Activated CD8-positive, alpha-beta T cell treated with anti-CD3 and anti-CD28 coated beads for 36 hours (primary cell): ENCODE data around the gene SLC46A2. TPM values are rescaled to one million over a fixed set of nuclear protein-coding genes. Genes with fewer than 3 reads are reported as not detected.

Source experiments
- ATAC-seq: fragments of 200-7000 bp; cut with Tn5 transposase; one replicate; pipeline ENCODE4 v1.10.0; 2021; ENCODE audit warnings: mild to moderate bottlenecking, moderate library complexity
- CTCF ChIA-PET: fragments of 350-600 bp; sonication (Branson Sonifier 250); formaldehyde crosslinking; loops from one replicate; lab custom pipeline; 2021; ENCODE audit warnings: antibody characterized with exemption; lab: Charles Lee
- POLR2A ChIA-PET: fragments of 350-600 bp; sonication (Branson Sonifier 250); formaldehyde crosslinking; loops from one replicate; lab custom pipeline; 2021; ENCODE audit warnings: antibody characterized with exemption; lab: Charles Lee
- DNase-seq: peaks from one replicate; pipeline ENCODE4 v3.0.0-alpha.2; 2020
- H3K27ac Mint-ChIP-seq: one replicate; pipeline ENCODE4 v1.8.0; 2021; ENCODE audit warnings: mild to moderate bottlenecking, mixed read lengths
- H3K27me3 Mint-ChIP-seq: one replicate; pipeline ENCODE4 v1.8.0; 2021; ENCODE audit warnings: mixed read lengths
- H3K36me3 Mint-ChIP-seq: one replicate; pipeline ENCODE4 v1.8.0; 2021; ENCODE audit warnings: low read depth, mixed read lengths
- H3K4me1 Mint-ChIP-seq: one replicate; pipeline ENCODE4 v1.8.0; 2021; ENCODE audit warnings: low read depth, mixed read lengths
- H3K4me3 Mint-ChIP-seq: one replicate; pipeline ENCODE4 v1.8.0; 2021; ENCODE audit warnings: mild to moderate bottlenecking, moderate library complexity, mixed read lengths
- H3K9me3 Mint-ChIP-seq: one replicate; pipeline ENCODE4 v1.8.0; 2021; ENCODE audit warnings: mixed read lengths
- intact Hi-C: fragments of 100-400 bp; cut with micrococcal nuclease; formaldehyde crosslinking; loops from one replicate; pipeline ENCODE4 v1.10.0; 2022
- total RNA-seq, 2 experiments: library from RNA; stranded (reverse); gene quantifications; one replicate each; pipeline ENCODE4 v1.2.3, GENCODE V29; 2021
- TF ChIP-seq, protein P1 (sequence below): fragments of 200-600 bp; IDR thresholded peaks from one replicate; pipeline ENCODE4 v1.8.0; 2022; ENCODE audit warnings: antibody characterized with exemption, mild to moderate bottlenecking

SLC46A2 gene
- total RNA-seq, 2 experiments from 2014 or later = not detected

DNA sequence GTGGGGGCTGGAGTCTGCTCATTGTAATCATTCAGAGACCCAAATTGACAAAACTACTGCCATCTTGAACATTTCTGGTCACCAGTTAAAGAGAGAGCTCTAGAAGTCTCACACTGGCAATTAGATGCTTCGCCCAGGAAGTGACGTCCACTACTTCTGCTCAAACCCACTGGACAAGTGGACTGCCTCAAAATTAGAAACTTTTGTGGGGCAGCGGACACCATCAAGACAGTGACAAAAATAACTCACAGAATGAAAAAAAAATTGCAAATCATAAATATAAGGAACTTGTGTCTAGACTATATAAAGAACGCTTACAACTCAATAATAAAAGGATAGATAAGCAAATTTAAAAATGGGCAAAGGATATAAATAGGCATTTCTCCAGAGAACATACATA is 9.8 kb upstream of the SLC46A2 start:
- ATAC-seq (no peak), DNase-seq (no peak)
- ChIA-PET POLR2A (no interaction called here), CTCF (interaction anchor here (1.3 kb wide), 1 partner anchor 212 kb away, joined by 3 read pairs; no protein-coding TSS in a partner anchor)
- intact Hi-C loops = loop anchor here (5.0 kb wide), 1 partner anchor 58 kb away; no protein-coding TSS in a partner anchor
- H3K27ac Mint-ChIP-seq = no peak overlapping the region
- H3K4me1 Mint-ChIP-seq = peaks cover 9% of the 10 kb centered on the region
- H3K27me3 Mint-ChIP-seq = peaks cover 35% of the 10 kb centered on the region
- TF ChIP-seq, protein P1, sequence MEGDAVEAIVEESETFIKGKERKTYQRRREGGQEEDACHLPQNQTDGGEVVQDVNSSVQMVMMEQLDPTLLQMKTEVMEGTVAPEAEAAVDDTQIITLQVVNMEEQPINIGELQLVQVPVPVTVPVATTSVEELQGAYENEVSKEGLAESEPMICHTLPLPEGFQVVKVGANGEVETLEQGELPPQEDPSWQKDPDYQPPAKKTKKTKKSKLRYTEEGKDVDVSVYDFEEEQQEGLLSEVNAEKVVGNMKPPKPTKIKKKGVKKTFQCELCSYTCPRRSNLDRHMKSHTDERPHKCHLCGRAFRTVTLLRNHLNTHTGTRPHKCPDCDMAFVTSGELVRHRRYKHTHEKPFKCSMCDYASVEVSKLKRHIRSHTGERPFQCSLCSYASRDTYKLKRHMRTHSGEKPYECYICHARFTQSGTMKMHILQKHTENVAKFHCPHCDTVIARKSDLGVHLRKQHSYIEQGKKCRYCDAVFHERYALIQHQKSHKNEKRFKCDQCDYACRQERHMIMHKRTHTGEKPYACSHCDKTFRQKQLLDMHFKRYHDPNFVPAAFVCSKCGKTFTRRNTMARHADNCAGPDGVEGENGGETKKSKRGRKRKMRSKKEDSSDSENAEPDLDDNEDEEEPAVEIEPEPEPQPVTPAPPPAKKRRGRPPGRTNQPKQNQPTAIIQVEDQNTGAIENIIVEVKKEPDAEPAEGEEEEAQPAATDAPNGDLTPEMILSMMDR = no peak
- no peak overlapping the region for H3K4me3 Mint-ChIP-seq
- no peaks in the 10 kb centered on the region for H3K36me3 Mint-ChIP-seq
- peaks cover 4% of the 10 kb centered on the region for H3K9me3 Mint-ChIP-seq

DNA sequence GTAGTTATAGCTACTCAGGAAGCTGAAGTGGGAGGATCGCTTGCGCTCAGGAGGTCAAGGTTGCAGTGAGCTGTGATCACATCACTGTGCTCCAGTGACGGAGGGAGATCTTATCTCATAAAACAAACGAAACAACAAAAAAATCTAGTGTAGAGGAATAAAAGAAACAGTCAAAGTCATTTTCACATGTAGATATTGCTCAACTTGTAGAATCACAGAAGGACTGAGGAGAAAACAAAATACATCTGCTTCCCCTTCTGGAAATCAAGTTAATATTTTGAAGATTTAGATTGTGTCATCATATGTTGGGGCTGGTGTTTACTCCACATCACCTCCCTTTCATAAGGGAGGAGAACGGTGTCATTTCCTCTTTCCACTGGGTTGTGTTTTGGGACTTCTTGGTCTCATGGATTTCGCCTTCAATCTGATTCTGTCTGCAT is 8.2 kb upstream of the SLC46A2 start:
- H3K9me3 Mint-ChIP-seq = peaks cover 4% of the 10 kb centered on the region

DNA sequence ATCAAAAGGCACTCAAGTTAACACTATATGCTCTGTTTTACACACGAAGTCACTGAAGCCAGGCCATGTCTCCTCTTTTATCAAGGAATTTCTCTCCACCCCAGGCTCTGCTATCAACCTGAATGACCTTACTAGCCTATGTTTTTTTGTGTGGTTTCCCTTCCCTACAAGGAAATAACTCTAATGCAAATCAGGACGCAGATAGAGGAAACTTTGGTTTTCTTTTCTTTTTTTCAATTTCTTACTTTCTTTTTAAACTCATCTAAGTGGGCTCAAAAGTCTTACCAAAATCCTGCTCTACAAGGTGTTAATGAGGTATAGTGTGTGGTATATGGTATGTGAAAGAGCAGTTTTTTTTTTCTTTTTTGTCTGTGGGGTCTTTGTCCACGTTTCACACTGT is 5.5 kb upstream of the SLC46A2 start:
- H3K9me3 Mint-ChIP-seq = peaks cover 4% of the 10 kb centered on the region
- intact Hi-C loops = no loop called here
- peaks cover 47% of the 10 kb centered on the region for H3K27me3 Mint-ChIP-seq
- DNase-seq (no peak), ATAC-seq (no peak)
- no peak overlapping the region for H3K4me3 Mint-ChIP-seq
- no peak overlapping the region for H3K27ac Mint-ChIP-seq
- ChIA-PET POLR2A (no interaction called here), CTCF (no interaction called here)
- H3K36me3 Mint-ChIP-seq = no peaks in the 10 kb centered on the region
- H3K4me1 Mint-ChIP-seq = peaks cover 3% of the 10 kb centered on the region
- TF ChIP-seq, protein P1 = no peak

More for the DNA sequence above, 8.2 kb upstream of the SLC46A2 start:
- Mint-ChIP-seq H3K4me1 (peaks cover 9% of the 10 kb centered on the region), H3K27me3 (peaks cover 37% of the 10 kb centered on the region), H3K27ac (no peak overlapping the region), H3K36me3 (no peaks in the 10 kb centered on the region), H3K4me3 (no peak overlapping the region)
- no peak for DNase-seq
- TF ChIP-seq, protein P1 = no peak
- ChIA-PET CTCF (interaction anchor here (1.3 kb wide), 1 partner anchor 213 kb away, joined by 3 read pairs; no protein-coding TSS in a partner anchor), POLR2A (no interaction called here)
- intact Hi-C loops = no loop called here
- no peak for ATAC-seq

DNA sequence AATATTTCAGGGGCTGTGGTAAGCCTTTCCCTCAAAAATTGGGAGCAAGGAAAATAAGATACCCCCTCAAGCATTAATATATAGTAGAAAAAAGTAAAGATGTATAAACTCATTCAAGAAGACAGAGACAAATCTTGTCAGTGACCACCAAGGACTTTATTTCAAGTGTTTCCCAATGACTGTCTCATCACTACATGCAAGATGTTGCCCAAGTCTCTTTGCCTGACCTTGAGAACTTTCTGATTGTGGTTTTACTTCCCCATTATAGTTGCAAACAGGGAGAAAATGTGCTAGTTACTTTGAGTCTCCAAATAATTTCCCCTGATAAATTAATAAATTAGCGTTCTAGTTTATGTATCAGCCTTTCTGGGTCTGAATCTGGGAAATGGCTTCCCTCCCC is 4.0 kb upstream of the SLC46A2 start:
- H3K4me1 Mint-ChIP-seq = peaks cover 3% of the 10 kb centered on the region

DNA sequence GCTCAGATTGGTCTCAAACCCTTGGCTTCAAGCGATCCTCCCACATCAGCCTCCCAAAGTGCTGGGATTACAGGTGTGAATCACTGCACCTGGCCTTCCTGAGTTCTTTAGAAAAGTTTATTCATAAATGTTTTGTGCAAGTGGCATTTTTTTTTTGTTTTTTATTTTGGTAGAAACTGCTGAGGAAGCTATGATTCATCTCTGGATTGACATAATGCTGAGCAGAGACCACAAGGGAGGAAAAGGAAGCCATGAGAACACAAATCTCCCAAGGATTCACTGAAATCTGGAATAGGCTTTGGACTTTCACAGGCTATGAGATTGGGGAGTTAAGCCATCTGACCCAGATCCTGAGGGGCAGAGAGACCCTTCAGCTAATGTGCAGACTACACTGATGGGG is 3.4 kb upstream of the SLC46A2 start:
- CTCF ChIA-PET = no interaction called here
- Mint-ChIP-seq H3K36me3 (no peaks in the 10 kb centered on the region), H3K4me1 (peaks cover 3% of the 10 kb centered on the region), H3K4me3 (no peak overlapping the region), H3K27me3 (peaks cover 49% of the 10 kb centered on the region), H3K9me3 (peaks cover 4% of the 10 kb centered on the region), H3K27ac (no peak overlapping the region)
- intact Hi-C loops = no loop called here
- ATAC-seq (no peak), DNase-seq (no peak)
- POLR2A ChIA-PET = no interaction called here
- TF ChIP-seq, protein P1 = no peak

More for the DNA sequence above, 4.0 kb upstream of the SLC46A2 start:
- H3K36me3 Mint-ChIP-seq = no peaks in the 10 kb centered on the region
- ATAC-seq (no peak), DNase-seq (no peak)
- no peak overlapping the region for H3K4me3 Mint-ChIP-seq
- TF ChIP-seq, protein P1 = no peak
- intact Hi-C loops = no loop called here
- H3K9me3 Mint-ChIP-seq = peaks cover 4% of the 10 kb centered on the region
- H3K27me3 Mint-ChIP-seq = peaks cover 48% of the 10 kb centered on the region
- H3K27ac Mint-ChIP-seq = no peak overlapping the region
- POLR2A ChIA-PET = no interaction called here
- CTCF ChIA-PET = no interaction called here
